Measurements from ENCODE around the gene CBFA2T3.

DNA sequence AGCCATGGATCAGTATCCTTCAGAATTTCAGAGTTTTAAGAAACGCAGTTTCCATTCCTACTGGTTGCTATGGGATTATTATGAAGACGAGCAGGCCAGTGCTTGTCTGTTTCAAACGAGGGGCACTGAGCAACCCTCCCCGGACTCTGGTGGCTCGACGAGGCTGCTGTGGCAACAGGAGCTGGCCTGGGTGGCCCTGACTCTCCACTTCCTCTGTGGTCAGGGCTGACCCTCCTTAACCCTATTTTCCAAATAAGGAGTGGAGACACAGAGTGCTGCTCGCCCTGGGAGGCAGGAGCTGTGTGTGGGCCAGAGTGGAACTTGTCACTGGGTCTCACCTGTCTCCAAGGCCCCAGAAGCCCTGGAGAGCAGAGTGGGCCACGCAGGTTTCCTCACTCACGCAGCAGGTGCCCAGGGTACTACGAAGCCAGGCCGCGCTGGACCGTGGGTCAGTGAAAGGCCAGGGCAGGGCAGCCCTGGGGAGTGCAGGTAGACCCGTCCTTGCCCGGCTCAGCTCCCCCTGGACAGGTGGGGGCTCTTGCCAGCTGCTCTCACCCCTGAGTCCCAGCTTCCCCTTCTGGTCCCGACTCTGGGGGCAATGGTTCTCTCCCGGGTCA lies 123.6 kb downstream of the CBFA2T3 start:
- TF ChIP-seq PCBP1 (IDR thresholded peaks at IDR 0.05; ENCODE audit: borderline replicate concordance, low read depth, low read length) (no peak), POLR2AphosphoS5 (IDR thresholded peaks at IDR 0.05; ENCODE audit: low read depth, low read length) (no peak), ZC3H4 (CRISPR knock-in tag; IDR thresholded peaks at IDR 0.05; ENCODE audit: borderline replicate concordance) (no peak)
- TF ChIP-seq, protein P1, sequence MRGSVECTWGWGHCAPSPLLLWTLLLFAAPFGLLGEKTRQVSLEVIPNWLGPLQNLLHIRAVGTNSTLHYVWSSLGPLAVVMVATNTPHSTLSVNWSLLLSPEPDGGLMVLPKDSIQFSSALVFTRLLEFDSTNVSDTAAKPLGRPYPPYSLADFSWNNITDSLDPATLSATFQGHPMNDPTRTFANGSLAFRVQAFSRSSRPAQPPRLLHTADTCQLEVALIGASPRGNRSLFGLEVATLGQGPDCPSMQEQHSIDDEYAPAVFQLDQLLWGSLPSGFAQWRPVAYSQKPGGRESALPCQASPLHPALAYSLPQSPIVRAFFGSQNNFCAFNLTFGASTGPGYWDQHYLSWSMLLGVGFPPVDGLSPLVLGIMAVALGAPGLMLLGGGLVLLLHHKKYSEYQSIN (CRISPR knock-in tag; IDR thresholded peaks at IDR 0.05; ENCODE audit: borderline replicate concordance): no peak
- TF ChIP-seq, protein P2, sequence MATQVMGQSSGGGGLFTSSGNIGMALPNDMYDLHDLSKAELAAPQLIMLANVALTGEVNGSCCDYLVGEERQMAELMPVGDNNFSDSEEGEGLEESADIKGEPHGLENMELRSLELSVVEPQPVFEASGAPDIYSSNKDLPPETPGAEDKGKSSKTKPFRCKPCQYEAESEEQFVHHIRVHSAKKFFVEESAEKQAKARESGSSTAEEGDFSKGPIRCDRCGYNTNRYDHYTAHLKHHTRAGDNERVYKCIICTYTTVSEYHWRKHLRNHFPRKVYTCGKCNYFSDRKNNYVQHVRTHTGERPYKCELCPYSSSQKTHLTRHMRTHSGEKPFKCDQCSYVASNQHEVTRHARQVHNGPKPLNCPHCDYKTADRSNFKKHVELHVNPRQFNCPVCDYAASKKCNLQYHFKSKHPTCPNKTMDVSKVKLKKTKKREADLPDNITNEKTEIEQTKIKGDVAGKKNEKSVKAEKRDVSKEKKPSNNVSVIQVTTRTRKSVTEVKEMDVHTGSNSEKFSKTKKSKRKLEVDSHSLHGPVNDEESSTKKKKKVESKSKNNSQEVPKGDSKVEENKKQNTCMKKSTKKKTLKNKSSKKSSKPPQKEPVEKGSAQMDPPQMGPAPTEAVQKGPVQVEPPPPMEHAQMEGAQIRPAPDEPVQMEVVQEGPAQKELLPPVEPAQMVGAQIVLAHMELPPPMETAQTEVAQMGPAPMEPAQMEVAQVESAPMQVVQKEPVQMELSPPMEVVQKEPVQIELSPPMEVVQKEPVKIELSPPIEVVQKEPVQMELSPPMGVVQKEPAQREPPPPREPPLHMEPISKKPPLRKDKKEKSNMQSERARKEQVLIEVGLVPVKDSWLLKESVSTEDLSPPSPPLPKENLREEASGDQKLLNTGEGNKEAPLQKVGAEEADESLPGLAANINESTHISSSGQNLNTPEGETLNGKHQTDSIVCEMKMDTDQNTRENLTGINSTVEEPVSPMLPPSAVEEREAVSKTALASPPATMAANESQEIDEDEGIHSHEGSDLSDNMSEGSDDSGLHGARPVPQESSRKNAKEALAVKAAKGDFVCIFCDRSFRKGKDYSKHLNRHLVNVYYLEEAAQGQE (IDR thresholded peaks at IDR 0.05; ENCODE audit: borderline replicate concordance in 1 of 2, low read depth in 1 of 2, low read length in 2 of 2): no peak
- TF ChIP-seq, protein P3, sequence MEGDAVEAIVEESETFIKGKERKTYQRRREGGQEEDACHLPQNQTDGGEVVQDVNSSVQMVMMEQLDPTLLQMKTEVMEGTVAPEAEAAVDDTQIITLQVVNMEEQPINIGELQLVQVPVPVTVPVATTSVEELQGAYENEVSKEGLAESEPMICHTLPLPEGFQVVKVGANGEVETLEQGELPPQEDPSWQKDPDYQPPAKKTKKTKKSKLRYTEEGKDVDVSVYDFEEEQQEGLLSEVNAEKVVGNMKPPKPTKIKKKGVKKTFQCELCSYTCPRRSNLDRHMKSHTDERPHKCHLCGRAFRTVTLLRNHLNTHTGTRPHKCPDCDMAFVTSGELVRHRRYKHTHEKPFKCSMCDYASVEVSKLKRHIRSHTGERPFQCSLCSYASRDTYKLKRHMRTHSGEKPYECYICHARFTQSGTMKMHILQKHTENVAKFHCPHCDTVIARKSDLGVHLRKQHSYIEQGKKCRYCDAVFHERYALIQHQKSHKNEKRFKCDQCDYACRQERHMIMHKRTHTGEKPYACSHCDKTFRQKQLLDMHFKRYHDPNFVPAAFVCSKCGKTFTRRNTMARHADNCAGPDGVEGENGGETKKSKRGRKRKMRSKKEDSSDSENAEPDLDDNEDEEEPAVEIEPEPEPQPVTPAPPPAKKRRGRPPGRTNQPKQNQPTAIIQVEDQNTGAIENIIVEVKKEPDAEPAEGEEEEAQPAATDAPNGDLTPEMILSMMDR (CRISPR knock-in tag; IDR thresholded peaks at IDR 0.05): no peak

Measured in HepG2 (cell line).